ENCODE measurements around the gene SLC25A12. TPM values are rescaled to one million over a fixed set of nuclear protein-coding genes. Genes with fewer than 3 reads are reported as not detected.
A peak's percentile ranks its signal among the peaks of the same experiment; 100 is the strongest.

Gene SLC25A12
- total and polyA plus RNA-seq, 2 of the 13 experiments (the other 11 are each of a cell fraction or from before 2014, with no cell fraction given), result 8.1 to 15.9 TPM

GRCh38 chr2:171787333-171788072, 106.5 kb downstream of the SLC25A12 start (continued):
- no peak for TF ChIP-seq AKNA (CRISPR knock-in tag; IDR thresholded peaks at IDR 0.05; ENCODE audit: borderline replicate concordance)
- TF ChIP-seq ZNF207 (IDR thresholded peaks at IDR 0.05; ENCODE audit: borderline replicate concordance), result no peak
- peak; percentile 70 for TF ChIP-seq NFIC (IDR thresholded peaks at IDR 0.05; ENCODE audit: low read length)
- no peak for TF ChIP-seq THAP11 (CRISPR knock-in tag; IDR thresholded peaks at IDR 0.05)
- peak in 1 of 2 experiments; percentile 75; a peak in 2 of 4 replicates for TF ChIP-seq EP300 (IDR thresholded peaks at IDR 0.05; ENCODE audit: low read depth in 2 of 2, low read length in 2 of 2)
- TF ChIP-seq EP300 (CRISPR knock-in tag; IDR thresholded peaks at IDR 0.05; ENCODE audit: borderline replicate concordance), result no peak
- TF ChIP-seq MEIS2 (CRISPR knock-in tag; IDR thresholded peaks at IDR 0.05), result no peak
- 0 out of 2 replicates have a peak, but pooled peaks have one; percentile 25 for TF ChIP-seq MEIS1 (CRISPR knock-in tag; IDR thresholded peaks at IDR 0.05; ENCODE audit: borderline replicate concordance)
- TF ChIP-seq ZNF350 (CRISPR knock-in tag; IDR thresholded peaks at IDR 0.05; ENCODE audit: borderline replicate concordance, low read depth), result 0 out of 2 replicates have a peak, but pooled peaks have one; percentile 35
- TF ChIP-seq SALL2 (CRISPR knock-in tag; IDR thresholded peaks at IDR 0.05), result no peak
- 0 out of 2 replicates have a peak, but pooled peaks have one; percentile 38 for TF ChIP-seq ATF1 (CRISPR knock-in tag; IDR thresholded peaks at IDR 0.05)
- peak; percentile 22; the same call in 1 of the 2 replicates for TF ChIP-seq ZNF770 (CRISPR knock-in tag; IDR thresholded peaks at IDR 0.05)
- TF ChIP-seq ZNF24 (IDR thresholded peaks at IDR 0.05), result no peak
- TF ChIP-seq KLF13 (CRISPR knock-in tag; IDR thresholded peaks at IDR 0.05), result no peak
- no peak for TF ChIP-seq GZF1 (CRISPR knock-in tag; IDR thresholded peaks at IDR 0.05)
- peak; percentile 38; the same call in 1 of the 2 replicates for TF ChIP-seq FOXJ3 (CRISPR knock-in tag; IDR thresholded peaks at IDR 0.05; ENCODE audit: borderline replicate concordance)
- TF ChIP-seq ZBED4 (CRISPR knock-in tag; IDR thresholded peaks at IDR 0.05; ENCODE audit: borderline replicate concordance), result no peak
- TF ChIP-seq RARA (CRISPR knock-in tag; IDR thresholded peaks at IDR 0.05), result 0 out of 2 replicates have a peak, but pooled peaks have one; percentile 25
- no peak for TF ChIP-seq ZNF329 (CRISPR knock-in tag; IDR thresholded peaks at IDR 0.05; ENCODE audit: low read depth)
